HG03103 (cell line): ENCODE measurements around the gene HYAL2.

ENCODE experiments used
- ATAC-seq: cut with Tn5 transposase; IDR thresholded peaks from one replicate; pipeline ENCODE4 v1.9.1; 2021; ENCODE audit warnings: low read depth; ENCODE audit not compliant: unreplicated experiment

HYAL2 gene

DNA sequence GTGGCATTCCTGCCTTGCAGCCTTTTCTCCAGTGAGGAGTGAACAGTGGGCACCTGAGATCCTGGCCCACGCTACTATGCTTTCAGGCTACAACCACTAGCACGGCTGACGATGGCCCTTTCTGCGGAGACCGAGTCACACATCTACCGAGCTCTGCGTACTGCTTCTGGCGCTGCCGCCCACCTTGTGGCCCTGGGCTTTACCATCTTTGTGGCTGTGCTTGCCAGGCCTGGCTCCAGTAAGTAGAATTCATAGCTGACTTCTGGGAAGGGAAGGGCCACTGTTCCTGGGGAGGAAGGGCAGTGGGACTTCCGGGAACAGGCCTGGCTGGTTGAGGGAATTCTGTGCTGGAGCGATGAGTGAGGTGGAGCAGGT, 28.8 kb upstream of the HYAL2 start:
- no peak for ATAC-seq

DNA sequence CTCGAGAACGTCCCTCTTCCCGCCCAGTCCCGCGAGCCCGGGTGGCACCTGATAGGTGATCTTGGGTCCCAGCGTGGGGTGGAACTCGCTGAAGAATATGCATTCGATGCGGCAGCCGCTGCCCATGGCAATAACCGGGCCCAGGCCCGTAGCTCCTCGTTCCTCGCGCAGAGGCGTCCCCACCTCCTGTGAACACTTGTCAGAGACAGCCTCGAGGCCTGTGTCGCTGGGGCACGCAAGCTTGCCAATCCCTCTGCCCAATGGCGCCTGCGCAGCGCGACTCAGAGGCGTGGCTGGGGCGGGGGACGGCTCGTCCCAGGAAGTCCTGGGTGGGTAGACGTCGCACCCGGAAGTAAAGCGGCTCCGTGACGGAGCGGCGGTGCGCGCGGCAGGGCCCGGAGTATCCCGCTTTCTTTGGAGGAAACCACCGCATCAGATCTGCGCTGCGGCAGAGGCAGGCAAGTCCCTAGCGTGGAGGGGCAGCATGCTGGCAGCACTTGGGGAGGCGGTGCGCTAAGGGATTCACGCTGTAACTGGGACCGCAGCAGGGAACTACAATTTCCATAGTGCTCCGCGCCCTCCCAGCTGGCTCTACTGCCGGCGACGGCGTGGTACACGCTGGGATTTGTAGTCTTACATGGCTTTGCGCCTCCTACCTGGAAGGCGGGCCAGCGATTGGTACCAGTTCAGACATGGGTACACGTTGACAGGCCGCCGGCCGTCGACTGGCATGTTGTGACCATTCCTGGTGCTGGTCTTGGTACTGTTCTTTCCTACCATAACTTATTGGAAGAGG, 28.2 kb upstream of the HYAL2 start, which contains the start of the genes CYB561D2 and NPRL2:
TSS of gene CYB561D2 (plus strand) at position 336 of the 796 bp plus-strand sequence. CDS start 572 bp downstream, outside the sequence.
TSS of gene NPRL2 (minus strand) at position 249 of the 796 bp plus-strand sequence. CDS start at position 126, 123 bp downstream.
- peak; percentile 75 for ATAC-seq

DNA sequence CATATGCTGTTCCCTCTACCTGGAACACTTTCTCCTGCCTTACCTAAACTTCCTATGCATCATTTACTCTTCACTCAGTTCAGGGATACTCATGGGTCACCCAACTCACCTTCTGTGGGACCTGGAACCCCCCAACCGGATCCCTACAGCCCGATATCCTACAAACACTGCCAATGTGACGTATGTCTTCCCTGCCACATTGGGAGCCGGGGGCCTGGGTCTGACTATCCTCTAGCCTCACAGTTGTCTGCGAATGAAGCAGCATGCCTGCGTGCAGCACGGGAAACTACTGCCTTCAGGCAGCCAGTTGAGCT, 27.6 kb upstream of the HYAL2 start:
- no peak for ATAC-seq

DNA sequence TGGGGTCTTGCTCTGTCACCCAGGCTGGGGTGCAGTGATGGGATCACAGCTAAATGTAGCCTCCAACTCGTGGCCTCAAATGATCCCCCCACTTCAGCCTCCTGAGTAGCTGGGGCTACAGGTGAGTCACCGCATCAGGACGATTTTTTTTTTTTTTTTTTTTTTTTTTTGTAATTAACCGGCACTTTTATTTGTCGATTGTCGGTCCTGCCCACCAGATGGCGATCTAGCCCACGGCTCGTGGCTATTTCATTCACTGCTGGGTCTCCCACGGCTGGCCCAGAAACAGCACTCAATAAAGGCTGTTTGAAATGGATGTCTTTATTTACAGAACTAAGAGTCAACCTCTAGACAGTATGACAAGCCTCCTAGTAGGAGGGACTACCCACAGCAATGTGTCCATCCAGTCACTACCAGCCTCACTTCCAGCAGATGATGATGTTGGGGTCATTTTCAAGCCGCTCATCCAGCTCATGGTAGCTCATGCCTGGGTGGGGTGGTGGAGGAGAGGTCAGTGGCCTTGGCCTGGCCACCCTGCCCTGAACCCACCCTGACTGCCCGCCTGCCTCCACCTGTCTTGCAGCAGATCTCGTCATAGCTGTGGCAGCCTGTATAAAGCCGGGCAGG, 24.8 kb upstream of the HYAL2 start:
- no peak for ATAC-seq

DNA sequence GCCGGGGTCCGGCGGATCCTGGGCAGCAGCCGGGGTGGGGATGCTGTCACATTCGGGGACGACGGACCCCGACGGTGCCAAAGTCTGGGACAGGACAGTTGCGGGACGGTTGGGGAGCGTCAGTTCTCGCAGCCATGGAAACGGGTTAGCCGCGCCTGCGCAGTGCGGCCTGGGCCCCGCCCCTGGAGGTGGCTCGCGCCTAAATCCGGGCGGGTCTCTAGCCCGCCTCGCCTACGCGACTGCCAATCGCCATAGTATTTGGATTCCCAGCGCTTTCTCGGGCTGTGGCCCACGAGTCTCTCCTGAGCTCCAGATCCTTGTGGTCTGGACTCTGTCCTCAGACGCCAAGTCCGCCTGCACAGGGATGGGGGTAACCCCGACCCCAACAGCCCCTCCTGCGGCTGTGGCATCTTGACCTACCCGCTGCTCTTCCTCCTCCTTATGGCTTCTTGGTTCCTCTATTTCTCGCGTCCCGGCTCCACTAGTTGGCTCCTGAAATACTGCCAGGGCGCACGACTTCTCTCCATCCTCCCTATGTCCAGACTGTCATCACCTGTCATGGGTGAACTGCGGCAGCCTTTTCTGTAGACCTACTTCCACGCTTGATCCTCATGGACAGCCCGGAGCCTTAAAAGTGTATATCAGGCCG, 23.2 kb upstream of the HYAL2 start, which contains the start of gene ZMYND10:
TSS of gene ZMYND10 (minus strand) at position 147 of the 649 bp plus-strand sequence. CDS start 153 bp downstream, outside the sequence.
- ATAC-seq: no peak

DNA sequence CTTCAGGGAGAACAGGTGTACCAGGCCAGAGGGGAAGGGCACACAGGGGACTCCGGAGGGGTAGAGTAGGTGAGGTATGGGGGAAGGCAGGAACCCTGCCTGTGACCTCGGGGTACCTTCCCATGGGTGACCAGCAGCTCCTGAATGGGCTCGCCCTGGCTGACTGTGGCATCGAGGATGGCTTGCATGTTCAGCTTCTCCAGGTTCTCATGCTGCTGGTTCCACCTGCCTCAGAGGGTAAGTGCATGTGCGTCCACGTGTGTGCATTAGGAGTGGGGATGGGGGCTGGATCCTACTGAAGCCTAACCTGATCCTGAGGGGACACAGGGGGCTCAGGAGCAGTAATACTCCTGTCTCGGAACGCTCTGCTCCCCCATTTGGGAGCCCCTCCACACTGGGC, 22.5 kb upstream of the HYAL2 start:
- no peak for ATAC-seq

DNA sequence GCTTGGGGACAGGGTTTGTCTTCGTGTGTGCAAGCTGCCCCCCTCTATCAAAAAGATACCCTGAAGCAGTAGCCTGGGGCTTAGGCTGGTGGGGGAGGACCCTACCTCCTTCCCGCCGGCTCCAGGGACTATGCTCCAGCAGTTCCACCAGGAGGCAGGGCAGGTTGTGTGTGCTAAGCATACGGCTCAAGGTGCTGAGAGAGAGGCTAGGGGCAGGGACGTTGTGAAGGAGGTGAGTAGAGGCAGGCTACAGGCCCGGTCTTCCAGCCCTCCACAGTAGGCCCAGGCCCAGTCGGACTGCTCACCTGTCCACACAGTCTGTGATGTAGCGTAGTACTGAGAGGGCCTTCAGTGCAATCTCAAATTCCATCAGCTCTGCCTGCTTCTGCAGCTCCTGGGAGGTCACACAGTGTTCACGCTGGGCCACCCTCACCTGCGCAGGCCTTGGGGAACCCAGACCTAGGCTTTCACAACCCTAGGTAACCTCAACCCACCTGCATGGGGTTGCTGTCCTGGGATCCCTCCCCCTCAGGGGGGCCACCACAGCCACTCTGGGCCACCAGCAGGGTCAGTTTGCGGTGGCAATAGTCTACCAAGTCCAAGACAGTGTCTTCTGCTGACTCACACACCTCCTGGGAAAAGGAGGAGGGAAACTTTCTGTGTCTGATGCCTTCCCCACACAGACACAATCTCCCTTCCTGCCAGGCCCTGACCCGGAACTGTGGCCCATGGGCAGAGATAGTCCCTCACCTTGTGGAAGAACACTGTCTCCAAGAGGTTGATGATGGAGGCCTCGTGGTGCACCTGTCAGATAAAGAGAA, 20.5 kb upstream of the HYAL2 start:
- no peak for ATAC-seq

GRCh38 chr3:50341996-50342650, 19.6 kb upstream of the HYAL2 start:
- ATAC-seq: no peak

- no peak for ATAC-seq
Measured at GRCh38 chr3:50341537-50341936, 19.0 kb upstream of the HYAL2 start.

GRCh38 chr3:50340448-50341329, 18.1 kb upstream of the HYAL2 start, which contains the start of gene RASSF1:
TSS of gene RASSF1 (minus strand) at chr3:50340836. CDS start at chr3:50340805, 31 bp downstream.
- ATAC-seq: no peak

DNA sequence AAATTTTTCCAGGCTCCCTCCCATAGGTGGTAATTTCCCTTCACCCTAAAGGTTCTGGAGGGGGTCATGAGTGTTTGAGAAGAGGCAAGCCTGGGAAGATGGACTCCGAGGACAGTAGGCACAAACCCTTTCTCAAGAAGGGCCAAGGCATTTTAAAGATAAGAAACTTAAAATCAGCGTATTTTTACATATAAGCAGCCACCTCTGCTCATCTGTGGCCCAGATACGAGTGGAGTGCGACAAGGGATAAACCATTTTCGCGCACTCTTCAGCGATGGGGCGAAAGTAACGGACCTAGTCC, 17.6 kb upstream of the HYAL2 start:
- no peak for ATAC-seq

- no peak for ATAC-seq
Measured at GRCh38 chr3:50339485-50340146, 17.1 kb upstream of the HYAL2 start.

GRCh38 chr3:50338965-50339364, 16.4 kb upstream of the HYAL2 start:
- no peak for ATAC-seq

- peak; percentile 67 for ATAC-seq
Measured at GRCh38 chr3:50337175-50337861, 14.8 kb upstream of the HYAL2 start.

- ATAC-seq: peak; percentile 31
Measured at GRCh38 chr3:50336452-50337174, 14.1 kb upstream of the HYAL2 start.

GRCh38 chr3:50334339-50335075, 12.0 kb upstream of the HYAL2 start:
- no peak for ATAC-seq
